Measurements from ENCODE around the gene S100B.
"Not testable (repeated sequence)": the region's sequence is repeated elsewhere in the genome, so short reads cannot be mapped to it uniquely, and the experiment has no call there.

S100B gene

GRCh38 chr21:46604975-46605766 is at the start of gene S100B:
Gene S100B (minus strand): TSS chr21:46605082. CDS start chr21:46602415, 2,667 bp downstream.
- DNase-seq = no peak

GRCh38 chr21:46651121-46651520 is 46.2 kb upstream of the S100B start:
- DNase-seq = no peak

- no peak for DNase-seq
Observed at GRCh38 chr21:46650476-46651098, 45.7 kb upstream of the S100B start.

GRCh38 chr21:46649356-46649755 is 44.5 kb upstream of the S100B start:
- DNase-seq = no peak

- no peak for DNase-seq
Observed at GRCh38 chr21:46648539-46648938, 43.7 kb upstream of the S100B start.

- no peak for DNase-seq
Observed at GRCh38 chr21:46646541-46647154, 41.8 kb upstream of the S100B start.

GRCh38 chr21:46645840-46646239 is 41.0 kb upstream of the S100B start:
- DNase-seq = no peak

GRCh38 chr21:46643379-46644177 is 38.7 kb upstream of the S100B start:
- DNase-seq = no peak

GRCh38 chr21:46641656-46642055 is 36.8 kb upstream of the S100B start:
- DNase-seq = no peak

GRCh38 chr21:46639489-46640386 is 34.9 kb upstream of the S100B start:
- peak; percentile 21 for DNase-seq

GRCh38 chr21:46637952-46638746 is 33.3 kb upstream of the S100B start:
- DNase-seq = no peak

GRCh38 chr21:46636550-46637285 is 31.8 kb upstream of the S100B start:
- no peak for DNase-seq

GRCh38 chr21:46636181-46636512 is 31.3 kb upstream of the S100B start:
- DNase-seq = no peak

- DNase-seq = peak; percentile 96
Observed at GRCh38 chr21:46635324-46636180, 30.7 kb upstream of the S100B start, which contains the start of gene PRMT2. Gene PRMT2 (plus strand): TSS chr21:46635674. CDS start chr21:46636952, 1,278 bp downstream.

GRCh38 chr21:46634966-46635323 is 30.1 kb upstream of the S100B start:
- DNase-seq = peak; percentile 94

- no peak for DNase-seq
Observed at GRCh38 chr21:46634427-46634826, 29.5 kb upstream of the S100B start.

- no peak for DNase-seq
Observed at GRCh38 chr21:46633566-46633965, 28.7 kb upstream of the S100B start.

GRCh38 chr21:46630915-46631314 is 26.0 kb upstream of the S100B start:
- DNase-seq = not testable (repeated sequence)

- no peak for DNase-seq
Observed at GRCh38 chr21:46628868-46629267, 24.0 kb upstream of the S100B start.

GRCh38 chr21:46627726-46628125 is 22.8 kb upstream of the S100B start:
- DNase-seq = no peak
